Spleen (tissue), 7 donors: Measurements from ENCODE around the gene PKD1L1.

Source experiments
- CTCF ChIP-seq, 11 experiments: fragments of 200-600 bp in 7 of 11; fragments of 450-650 bp in 4 of 11; sonication (generic) in 4 of 11; IDR thresholded peaks in 8 of 11; conservative IDR thresholded peaks in 3 of 11; 1 replicate in 7 of 11; 2 replicates in 4 of 11; pipeline versions ENCODE4 v1.4.0 to v1.8.0; 2016 to 2021; ENCODE audit warnings: antibody characterized with exemption in 11 of 11, inconsistent platforms in 4 of 11, mild to moderate bottlenecking in 1 of 11
- POLR2AphosphoS5 ChIP-seq, 3 donors: sonication (generic); formaldehyde crosslinking; IDR thresholded peaks; one replicate each; pipeline ENCODE4 v1.5.1; 2017; ENCODE audit warnings: antibody characterized with exemption in 3 of 3
- donor health status: DM: no; HTN: no; CAD: no; lungs with moderate emphysema.
- donor health status: DM: no; HTN: no; CAD: no.
- donor health status: DM: no; HTN: no; CAD: no.

DNA sequence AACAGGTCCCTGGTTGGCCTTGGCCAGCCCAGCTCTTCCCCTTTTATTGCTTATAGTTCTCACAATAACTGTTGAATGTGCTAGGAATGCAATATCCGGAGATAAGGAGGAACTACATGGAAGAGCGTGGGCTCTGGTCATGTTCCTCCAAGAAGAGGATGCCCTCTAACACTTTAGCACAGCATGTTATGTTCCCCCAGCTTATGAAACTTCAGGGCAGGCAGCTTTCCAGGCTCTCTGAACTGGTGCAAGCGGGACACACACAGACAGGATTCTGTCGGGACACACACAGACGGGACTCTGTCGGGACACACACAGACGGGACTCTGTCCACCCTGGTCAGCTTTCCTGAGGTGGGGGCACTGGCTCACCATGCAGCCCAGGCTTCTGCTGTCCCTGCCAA is 141.6 kb downstream of the PKD1L1 start:
- peak in 2 of 3 donors; percentile 63 to 68 for TF ChIP-seq POLR2AphosphoS5 (IDR thresholded peaks at IDR 0.05)
- no peak for TF ChIP-seq CTCF (IDR thresholded peaks at IDR 0.05 in 8 of 11, conservative IDR thresholded peaks at IDR 0.05 in 3 of 11)
